Endometrial microvascular endothelial cells (primary cell): ENCODE results near the gene LRRC49. TPM values are rescaled to one million over a fixed set of nuclear protein-coding genes. Genes with fewer than 3 reads are reported as not detected.
"Not testable (repeated sequence)": the region's sequence is repeated elsewhere in the genome, so short reads cannot be mapped to it uniquely, and the experiment has no call there.

Source experiments
- in situ Hi-C: cut with HindIII; loops from 2 replicates; pipeline ENCODE4 v1.10.0; 2017; ENCODE audit warnings: low sequenced_read_pairs, low pct_unique_long_range_greater_than_20kb; ENCODE audit errors: inconsistent ontology term
- total RNA-seq: library from RNA; depleted of rRNA; stranded (reverse); fragments of >200 nt; gene quantifications from one replicate; pipeline ENCODE4 v1.2.3, GENCODE V29; 2015; ENCODE audit errors: inconsistent ontology term

LRRC49 gene
- total RNA-seq, 1 donor from 2014 or later = 24.3 TPM

DNA sequence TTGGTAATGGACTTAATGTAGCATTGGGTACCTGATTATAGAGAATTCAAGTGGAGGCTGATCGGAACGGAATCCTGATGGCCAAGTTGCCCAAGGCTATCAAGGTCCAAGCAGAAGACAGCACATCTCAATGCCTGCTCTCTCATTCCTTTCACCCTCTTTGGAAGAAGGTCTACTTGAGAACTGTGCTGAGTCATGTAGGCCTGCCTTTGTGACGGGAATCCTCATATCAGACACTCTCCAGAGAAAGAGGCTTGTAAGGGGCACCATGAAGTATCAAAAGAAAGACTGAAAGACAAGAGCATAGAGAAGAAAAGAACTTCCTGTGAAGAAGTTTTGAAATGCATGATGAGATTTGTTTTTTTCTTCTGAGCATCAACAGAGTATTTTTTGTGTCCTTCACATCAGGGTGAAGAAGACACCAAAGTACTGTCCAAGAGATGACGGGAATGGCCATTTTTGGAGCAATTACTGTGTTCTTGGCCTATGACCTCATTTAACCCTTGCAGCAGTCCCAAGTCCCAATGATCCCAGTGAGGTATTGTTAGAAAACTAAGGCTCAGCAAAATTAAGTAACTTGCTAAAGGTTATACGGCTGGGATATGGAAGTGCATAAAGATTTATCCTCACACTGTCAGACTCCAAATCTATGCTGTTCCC is 25.5 kb upstream of the LRRC49 start:
- in situ Hi-C loops = no loop called here

DNA sequence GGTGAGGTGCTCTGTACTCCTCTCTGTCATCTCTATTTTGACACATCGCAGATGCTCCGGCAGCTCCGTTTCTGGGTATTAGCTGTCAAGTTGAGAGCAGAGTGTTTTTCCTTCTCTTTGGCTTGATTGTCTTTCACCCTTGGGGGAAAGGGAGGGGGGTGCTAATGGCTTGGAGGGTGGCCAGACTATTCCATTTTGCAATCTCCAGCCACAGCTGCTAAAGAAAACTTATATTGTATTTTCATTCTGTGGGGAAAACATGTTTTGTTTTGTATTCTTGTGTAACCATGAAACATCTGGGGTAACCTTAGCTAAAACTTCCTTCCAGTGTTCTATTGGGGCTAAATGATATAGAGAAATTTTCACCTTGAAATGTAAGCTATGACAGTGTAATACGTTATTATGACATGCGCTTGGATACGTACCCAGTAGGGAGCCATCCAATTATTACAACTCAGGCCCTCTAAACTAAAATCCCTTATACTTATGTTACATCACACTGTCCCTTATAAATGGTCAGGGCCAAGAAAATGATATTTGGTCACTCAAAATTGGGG is 24.6 kb upstream of the LRRC49 start:
- in situ Hi-C loops = no loop called here

DNA sequence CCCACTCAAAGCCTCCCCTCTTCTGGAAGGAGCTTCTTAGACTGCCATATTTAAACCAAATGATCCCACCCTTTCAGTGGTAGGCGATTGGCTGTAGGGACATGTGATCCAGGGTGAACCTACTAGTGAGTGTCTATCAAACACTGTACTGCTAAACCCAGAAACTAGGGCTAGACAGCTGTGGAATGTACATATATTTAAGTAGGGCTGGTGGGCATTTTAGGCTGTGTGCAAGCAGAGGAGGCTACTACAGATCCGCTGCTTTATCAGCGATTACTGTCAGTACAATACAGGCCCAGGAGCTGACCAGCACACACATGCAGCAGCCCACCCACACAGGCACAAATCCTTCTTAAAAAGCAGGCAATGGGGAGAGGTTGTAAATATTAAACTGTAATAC is 23.3 kb upstream of the LRRC49 start:
- in situ Hi-C loops = no loop called here

DNA sequence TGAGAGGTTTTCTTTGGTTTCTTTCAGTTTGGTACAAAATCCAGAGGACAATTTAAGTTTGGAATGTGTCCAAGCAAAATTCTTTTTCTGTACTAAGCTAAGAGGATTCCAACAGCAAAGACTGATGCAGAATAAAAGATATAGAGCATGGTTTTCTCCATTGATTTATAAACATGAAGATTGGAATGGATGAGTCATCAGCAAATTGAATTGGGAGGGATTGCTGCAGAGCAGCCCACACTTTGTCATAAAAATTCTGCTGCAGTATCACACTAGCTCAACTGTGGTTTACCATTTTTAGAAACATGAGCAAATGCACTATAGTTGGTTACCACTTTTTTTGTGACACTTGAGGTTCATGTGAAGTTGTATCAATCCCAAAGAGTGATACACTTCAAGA is 22.6 kb upstream of the LRRC49 start:
- in situ Hi-C loops = no loop called here

DNA sequence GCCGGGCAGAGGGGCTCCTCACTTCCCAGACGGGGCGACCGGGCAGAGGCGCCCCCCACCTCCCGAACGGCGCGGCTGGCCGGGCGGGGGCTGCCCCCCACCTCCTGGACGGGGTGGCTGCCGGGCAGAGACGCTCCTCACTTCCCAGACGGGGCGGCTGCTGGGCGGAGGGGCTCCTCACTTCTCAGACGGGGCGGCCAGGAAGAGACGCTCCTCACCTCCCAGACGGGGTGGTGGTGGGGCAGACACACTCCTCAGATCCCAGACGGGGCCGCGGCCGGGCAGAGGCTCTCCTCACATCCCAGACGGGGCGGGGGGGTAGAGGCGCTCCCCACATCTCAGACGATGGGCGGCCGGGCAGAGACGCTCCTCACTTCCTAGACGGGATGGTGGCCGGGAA is 21.1 kb upstream of the LRRC49 start:
- in situ Hi-C loops = not testable (repeated sequence)

DNA sequence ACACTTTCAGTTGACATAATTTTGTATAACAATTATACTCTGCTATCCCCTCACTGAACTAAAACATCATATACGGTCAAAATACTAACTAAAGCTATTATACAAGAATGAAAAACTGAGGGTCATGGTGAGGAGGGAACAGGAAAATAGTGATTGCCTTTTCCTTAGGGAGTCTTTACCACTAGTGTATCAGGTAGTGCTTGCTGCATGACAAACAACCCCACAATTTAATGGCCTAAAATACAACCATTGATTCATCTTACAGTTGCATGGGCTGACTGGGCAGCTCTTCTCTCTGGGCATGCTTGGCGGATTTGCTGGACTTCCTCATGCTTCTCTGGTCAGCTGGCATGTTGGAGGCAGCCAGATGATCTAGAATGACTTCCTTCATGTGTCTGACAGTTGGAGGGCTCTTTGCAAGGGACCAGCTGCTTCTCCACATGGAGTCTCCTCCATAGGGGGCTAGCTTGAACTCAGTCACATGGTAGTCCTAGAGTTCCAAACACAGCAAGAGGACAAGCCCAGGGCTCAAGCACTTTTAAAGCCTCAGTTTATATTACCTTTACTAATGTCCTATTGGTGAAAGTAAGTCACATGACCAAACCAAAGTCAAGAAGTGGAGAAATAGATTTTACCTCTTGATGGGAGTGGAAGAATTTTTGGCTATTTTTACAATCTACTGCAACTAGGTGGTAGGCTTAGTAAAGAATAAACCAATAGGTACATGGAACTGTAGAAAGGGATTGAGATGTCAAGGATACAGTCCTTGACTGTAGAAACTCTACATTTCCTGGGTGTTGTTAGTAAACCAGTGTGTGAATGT is 19.2 kb upstream of the LRRC49 start:
- in situ Hi-C loops = no loop called here

DNA sequence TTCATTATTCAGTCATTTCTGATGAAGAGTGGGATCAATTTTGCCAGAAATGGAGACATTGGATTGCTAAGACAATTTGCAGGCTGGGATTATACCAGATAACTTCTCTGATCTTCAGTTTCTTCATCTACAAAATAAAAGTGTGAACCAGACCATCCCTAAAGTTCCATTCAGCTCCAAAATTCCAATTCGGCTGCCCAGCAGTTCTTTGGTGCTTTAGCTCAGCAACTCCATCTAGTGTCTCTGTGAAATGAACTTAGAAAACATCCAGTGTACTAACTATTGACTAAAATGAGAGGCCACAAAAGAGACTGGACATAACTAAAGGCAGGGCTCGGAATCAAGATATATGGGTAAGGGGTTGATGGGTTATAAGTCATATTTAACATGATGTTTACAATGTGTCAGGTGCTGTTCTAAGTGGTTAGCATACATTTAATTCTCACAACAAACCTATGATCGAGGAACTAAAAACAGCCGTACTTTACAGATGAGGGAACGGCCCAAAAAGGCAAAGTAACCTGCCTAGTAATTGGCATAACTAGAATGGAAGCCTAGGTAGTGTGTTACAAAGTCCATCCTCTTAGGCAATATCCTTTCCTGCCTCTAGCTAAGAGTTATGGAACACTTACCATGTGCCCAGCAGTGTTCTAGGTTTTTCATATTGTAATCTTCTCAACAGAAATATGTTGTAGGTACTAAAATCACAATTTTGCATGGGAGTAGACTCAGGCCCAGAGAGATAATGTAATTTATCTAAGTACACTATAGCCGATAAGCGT is 17.4 kb upstream of the LRRC49 start:
- in situ Hi-C loops = no loop called here

DNA sequence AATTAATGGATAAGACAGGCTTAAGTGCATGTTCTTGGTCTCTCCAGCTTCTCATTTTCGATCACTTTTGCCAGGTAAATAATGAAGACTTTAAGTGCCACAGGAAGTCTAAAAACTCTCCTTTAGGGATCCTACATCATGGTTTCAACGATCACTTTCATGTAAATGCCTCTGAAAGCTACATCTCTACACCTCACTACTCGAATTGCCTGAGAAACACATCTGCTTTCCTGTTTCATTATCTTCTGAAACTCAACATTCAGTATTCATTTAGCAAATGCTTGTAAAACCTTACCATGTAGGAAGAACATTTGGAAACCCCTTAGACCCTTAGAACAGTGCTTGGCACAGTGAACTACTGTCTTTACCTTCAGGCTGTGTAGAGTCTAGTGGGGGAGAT is 16.6 kb upstream of the LRRC49 start:
- in situ Hi-C loops = no loop called here

DNA sequence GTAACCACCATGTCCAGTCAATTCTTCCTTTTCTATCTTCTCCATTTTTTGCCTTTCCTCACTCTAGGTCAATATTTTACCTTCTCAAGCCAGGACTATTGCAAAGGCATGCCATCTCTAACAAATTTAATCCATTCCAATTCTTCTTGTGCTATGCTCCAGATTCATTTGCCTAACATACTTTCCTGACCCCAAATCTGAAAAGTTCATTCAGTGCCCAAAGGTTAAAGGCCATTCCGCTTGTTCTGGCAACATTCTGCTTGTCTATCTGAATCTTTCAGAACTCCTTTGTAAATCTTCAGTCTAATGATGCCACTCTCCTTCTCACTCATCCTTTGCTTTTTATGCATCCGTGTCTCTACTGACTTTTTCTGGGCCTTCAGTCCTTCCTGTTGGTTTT is 15.9 kb upstream of the LRRC49 start:
- in situ Hi-C loops = no loop called here

DNA sequence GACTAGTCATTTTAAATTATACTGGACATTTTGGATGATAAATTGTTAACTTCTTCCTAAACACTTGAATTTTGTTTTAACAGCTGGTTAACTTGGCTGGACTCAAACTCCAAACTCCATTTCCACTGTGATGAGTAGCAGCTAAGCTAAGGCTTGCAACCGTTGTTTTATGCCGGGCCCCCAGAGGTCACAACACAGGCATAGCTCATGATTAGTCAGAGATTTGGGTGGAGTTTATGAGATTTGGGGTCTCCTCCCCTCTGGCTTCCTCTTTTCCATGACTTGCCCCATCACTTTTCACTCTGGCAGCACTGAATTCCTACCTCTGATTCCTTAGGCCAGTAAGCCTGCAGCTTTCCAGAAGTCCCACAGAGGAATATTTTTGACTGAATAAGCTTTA is 13.2 kb upstream of the LRRC49 start:
- in situ Hi-C loops = no loop called here

DNA sequence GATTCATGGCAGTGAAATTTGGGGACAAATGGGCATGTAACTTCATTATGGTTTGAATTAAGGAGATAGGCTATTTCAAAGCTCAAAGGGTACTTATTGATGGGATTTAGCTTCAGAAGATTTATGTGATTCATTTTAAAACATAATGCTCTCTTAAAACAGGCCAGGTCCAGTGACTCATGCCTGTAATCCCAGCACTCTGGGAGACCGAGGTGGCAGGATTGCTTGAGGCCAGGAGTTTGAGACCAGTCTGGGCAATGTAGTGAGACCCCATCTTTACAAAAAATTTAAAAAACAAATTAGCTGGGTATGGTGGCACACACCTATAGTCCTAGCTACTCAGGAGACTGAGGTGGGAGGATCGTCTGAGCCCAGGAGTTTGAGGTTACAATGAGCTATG is 11.8 kb upstream of the LRRC49 start:
- in situ Hi-C loops = no loop called here

DNA sequence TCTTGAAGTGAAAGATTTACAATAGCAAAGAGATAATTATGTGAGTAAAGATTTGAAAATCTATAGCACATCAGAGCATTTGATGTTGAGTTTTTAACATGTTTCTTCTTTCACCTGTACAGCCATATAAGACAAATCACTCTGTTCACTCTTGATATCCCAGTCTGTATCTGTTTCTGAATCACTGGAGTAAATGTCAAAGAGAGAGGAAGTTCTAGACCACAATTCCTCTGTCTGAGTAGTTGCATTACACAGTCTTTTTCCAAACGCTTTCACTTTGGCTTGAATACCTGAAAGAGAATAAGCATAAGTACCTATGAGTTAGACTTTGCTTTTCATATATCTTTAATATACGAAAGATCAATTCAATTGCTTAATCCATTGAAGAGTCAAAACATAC is 10.3 kb upstream of the LRRC49 start:
- in situ Hi-C loops = no loop called here

DNA sequence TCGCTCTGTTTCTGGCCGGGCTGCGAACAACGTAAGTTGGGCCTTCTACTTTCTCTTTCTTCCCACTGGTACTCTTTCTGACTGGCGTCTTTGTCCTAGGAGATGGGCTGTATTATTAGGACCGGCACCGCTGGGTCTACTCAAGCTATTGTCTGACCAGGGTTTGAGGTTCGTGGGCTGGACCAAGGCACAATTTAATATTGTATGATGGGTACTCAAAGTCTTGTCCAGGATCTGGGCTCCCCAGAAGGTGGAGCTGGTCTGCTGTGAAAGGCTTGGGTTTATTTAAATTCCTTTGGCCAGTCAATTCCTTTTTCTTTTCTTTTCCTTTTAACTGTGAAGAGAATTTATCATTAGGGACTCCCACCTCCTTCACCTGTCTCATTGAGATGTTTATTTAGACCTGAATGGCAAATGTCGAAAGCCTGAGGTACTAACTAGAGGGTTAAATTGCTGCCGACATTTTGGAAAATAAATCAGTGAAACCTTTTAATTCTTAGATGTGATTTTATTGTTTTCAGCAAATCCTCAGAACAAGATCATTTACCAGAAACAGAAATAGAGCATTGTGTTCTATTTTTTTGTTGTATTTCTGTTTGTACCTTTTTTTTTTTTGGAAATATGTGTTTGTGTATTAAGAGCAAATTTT is 410 bp downstream of the LRRC49 start:
- in situ Hi-C loops = no loop called here

DNA sequence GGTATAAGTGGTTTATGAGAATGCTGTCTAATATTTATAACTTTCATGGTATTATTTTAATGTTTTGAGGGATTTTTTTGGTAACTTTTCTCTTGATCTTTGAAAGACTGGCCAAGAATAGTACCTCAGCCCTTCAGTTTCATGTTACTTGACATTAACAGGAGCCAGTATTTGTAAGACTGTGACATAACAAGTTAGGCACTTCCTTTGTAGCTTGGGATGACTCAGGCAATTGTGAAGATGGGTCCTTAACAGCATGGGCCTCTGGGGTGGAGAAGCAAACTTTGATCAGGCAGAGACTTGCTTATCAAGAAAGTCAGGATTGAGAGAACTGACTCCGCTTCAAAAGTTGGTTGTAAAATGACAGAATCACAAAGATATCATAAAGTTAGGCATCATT is 9.5 kb downstream of the LRRC49 start:
- in situ Hi-C loops = no loop called here

DNA sequence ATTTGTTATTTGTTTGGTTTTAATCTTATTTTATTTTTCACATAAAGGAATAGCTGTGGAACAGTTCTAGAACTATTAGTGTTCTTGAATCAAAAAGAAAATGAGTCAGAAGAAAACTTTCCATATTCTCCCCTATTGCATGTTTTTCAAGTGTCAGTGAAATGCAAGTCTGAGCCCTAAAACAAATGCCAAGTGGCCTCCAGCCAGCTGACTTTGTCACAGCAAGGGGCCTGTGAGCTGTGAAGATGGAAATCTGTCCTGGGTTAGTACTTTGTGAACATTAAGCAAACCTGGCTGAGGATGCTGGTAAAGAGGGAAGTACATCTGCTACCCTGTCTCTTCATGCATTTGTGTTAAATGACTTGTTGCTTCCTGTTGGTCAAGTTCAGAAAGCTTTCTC is 14.2 kb downstream of the LRRC49 start:
- in situ Hi-C loops = no loop called here

DNA sequence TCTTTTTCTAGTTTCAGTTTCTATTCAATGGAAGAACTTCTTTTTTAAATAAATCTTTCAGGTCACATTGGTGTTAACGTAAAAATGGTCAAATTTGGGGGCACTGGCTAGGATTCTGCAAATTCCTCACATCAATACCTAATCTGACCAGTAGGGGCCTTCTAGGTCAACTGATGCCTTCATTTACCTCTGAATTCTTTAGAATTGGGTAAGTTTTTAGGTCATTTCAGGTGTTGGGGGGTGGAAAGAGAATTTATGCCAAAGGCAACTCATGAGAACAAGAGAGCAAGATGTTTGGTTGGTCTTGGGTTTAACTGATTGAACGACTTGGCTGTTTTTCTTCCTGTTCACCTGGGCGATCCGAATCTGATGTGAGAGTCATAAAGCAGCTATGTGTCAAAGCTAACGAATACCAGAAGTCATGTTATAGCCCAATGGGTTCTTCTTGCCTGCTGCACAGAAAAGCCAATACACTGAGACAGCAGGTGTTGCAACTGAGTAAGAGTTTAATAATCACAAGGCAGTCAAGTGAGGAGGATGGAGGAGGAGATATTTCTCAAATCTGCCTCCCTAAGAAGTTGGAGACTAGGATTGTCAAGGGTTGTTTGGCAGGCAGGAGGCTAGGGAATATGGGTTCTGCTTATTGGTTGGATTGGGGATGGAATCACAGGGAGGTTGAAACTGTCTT is 15.3 kb downstream of the LRRC49 start:
- in situ Hi-C loops = no loop called here

DNA sequence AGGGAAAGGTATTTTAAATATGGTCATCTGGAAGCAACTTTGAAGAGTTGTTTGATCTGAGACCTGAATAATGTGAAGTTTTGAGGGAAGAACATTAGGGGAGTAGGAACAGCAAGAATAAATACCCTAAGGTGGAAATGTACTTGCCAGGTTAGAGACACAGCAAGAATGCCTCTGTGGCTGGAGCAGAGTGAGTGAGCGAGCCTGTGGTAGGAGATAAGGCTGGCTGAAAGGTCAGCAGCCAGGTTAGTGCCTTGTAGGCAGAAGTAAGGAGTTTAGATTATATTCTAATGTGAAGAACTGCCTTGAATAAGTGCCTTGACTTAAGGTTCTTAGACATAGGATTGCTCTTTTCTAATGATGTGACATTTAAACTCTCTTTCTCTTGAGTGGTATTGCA is 18.3 kb downstream of the LRRC49 start:
- in situ Hi-C loops = no loop called here

DNA sequence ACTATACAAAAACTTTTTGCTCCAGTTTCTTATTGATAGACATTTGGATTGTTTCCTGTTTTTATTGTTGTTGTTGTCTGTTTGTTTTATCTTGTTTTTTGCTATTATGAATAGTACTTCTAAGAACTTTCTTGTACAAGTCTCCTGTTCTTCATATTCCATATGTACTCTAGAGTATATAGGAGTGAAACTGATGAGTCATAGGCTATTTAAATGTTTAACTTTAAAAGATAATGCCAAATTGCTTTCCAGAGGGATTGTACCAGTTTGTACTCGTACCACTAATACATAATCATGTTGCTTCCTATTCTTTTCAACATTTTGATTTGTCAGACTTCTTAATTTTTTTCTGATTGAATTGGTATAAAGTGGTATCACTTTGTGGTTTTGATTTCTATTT is 19.6 kb downstream of the LRRC49 start:
- in situ Hi-C loops = no loop called here

DNA sequence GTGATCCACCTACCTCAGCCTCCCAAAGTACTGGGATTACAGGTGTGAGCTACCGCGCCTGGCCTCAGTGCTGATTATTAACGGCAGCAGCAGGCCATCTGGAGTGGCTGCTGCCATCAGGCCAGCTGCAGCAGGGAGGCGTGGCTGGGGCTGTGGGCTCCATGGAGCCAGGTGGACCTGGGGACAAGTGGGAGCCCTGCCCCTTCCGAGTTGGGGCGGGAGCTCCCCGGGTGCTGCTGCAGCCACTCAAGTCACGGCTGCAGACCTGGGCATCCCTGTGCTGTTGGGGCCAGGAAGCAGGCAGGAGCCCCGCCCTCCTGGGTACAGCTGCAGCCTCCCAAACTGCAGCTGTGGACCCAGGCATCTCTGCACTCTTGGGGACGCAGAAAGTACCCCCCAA is 23.9 kb downstream of the LRRC49 start:
- in situ Hi-C loops = no loop called here
